Ramos (cell line): ENCODE results near the gene SASH1.

Source experiments
- in situ Hi-C: fragments of 300-500 bp; cut with MboI; formaldehyde crosslinking; loops from one replicate; pipeline ENCODE4 v1.14.3; 2022; ENCODE audit warnings: low sequenced_read_pairs; ENCODE audit not compliant: unreplicated experiment

The SASH1 gene

GRCh38 chr6:148452876-148453275 is 110.2 kb downstream of the SASH1 start:
- in situ Hi-C loops = loop anchor here (25.0 kb wide), 1 partner anchor 266 kb away; no protein-coding TSS in a partner anchor

- in situ Hi-C loops = loop anchor here (25.0 kb wide), 1 partner anchor 267 kb away; no protein-coding TSS in a partner anchor
Observed at GRCh38 chr6:148453906-148454305, 111.3 kb downstream of the SASH1 start.

- in situ Hi-C loops = loop anchor here (25.0 kb wide), 1 partner anchor 268 kb away; no protein-coding TSS in a partner anchor
Observed at GRCh38 chr6:148455225-148455624, 112.6 kb downstream of the SASH1 start.

- in situ Hi-C loops = loop anchor here (25.0 kb wide), 1 partner anchor 269 kb away; no protein-coding TSS in a partner anchor
Observed at GRCh38 chr6:148455674-148456558, 113.3 kb downstream of the SASH1 start.

- in situ Hi-C loops = loop anchor here (25.0 kb wide), 1 partner anchor 270 kb away; no protein-coding TSS in a partner anchor
Observed at GRCh38 chr6:148457137-148457842, 114.7 kb downstream of the SASH1 start.

GRCh38 chr6:148457843-148458159 is 115.2 kb downstream of the SASH1 start:
- in situ Hi-C loops = loop anchor here (25.0 kb wide), 1 partner anchor 270 kb away; no protein-coding TSS in a partner anchor

GRCh38 chr6:148459238-148459637 is 116.6 kb downstream of the SASH1 start:
- in situ Hi-C loops = loop anchor here (25.0 kb wide), 1 partner anchor 272 kb away; no protein-coding TSS in a partner anchor

- in situ Hi-C loops = loop anchor here (25.0 kb wide), 1 partner anchor 274 kb away; no protein-coding TSS in a partner anchor
Observed at GRCh38 chr6:148460876-148461646, 118.4 kb downstream of the SASH1 start.

- in situ Hi-C loops = loop anchor here (25.0 kb wide), 1 partner anchor 275 kb away; no protein-coding TSS in a partner anchor
Observed at GRCh38 chr6:148461986-148462577, 119.4 kb downstream of the SASH1 start.

GRCh38 chr6:148463671-148464070 is 121.0 kb downstream of the SASH1 start:
- in situ Hi-C loops = loop anchor here (25.0 kb wide), 1 partner anchor 276 kb away; no protein-coding TSS in a partner anchor

GRCh38 chr6:148464319-148465010 is 121.8 kb downstream of the SASH1 start:
- in situ Hi-C loops = loop anchor here (25.0 kb wide), 1 partner anchor 277 kb away; no protein-coding TSS in a partner anchor

- in situ Hi-C loops = loop anchor here (25.0 kb wide), 1 partner anchor 278 kb away; no protein-coding TSS in a partner anchor
Observed at GRCh38 chr6:148465011-148465335, 122.3 kb downstream of the SASH1 start.

- in situ Hi-C loops = loop anchor here (25.0 kb wide), 1 partner anchor 278 kb away; no protein-coding TSS in a partner anchor
Observed at GRCh38 chr6:148465670-148466069, 123.0 kb downstream of the SASH1 start.

GRCh38 chr6:148466158-148466557 is 123.5 kb downstream of the SASH1 start:
- in situ Hi-C loops = loop anchor here (25.0 kb wide), 1 partner anchor 279 kb away; no protein-coding TSS in a partner anchor

- in situ Hi-C loops = loop anchor here (25.0 kb wide), 1 partner anchor 281 kb away; no protein-coding TSS in a partner anchor
Observed at GRCh38 chr6:148467926-148468325, 125.3 kb downstream of the SASH1 start.

GRCh38 chr6:148470156-148470555 is 127.5 kb downstream of the SASH1 start:
- in situ Hi-C loops = loop anchor here (25.0 kb wide), 1 partner anchor 283 kb away; no protein-coding TSS in a partner anchor

- in situ Hi-C loops = loop anchor here (25.0 kb wide), 1 partner anchor 284 kb away; no protein-coding TSS in a partner anchor
Observed at GRCh38 chr6:148470606-148471465, 128.2 kb downstream of the SASH1 start.
